Activated CD4-positive, alpha-beta T cell treated with anti-CD3 and anti-CD28 coated beads, Interleukin-2, Interleukin-4, amounts not matched to agents 100 ng/mL and 50 ng/mL, durations not matched to agents 16 hours and 8 hours (primary cell): Measurements from ENCODE around the gene MAGI1.
"Not testable (repeated sequence)": the region's sequence is repeated elsewhere in the genome, so short reads cannot be mapped to it uniquely, and the experiment has no call there.

Experiments
- DNase-seq: peaks from one replicate; pipeline ENCODE4 v3.0.0-alpha.2; 2020; ENCODE audit warnings: low spot score

Gene MAGI1

GRCh38 chr3:65873028-65873427 lies 165.7 kb downstream of the MAGI1 start:
- no peak for DNase-seq

- DNase-seq: no peak
Observed at GRCh38 chr3:65871305-65872141, 167.2 kb downstream of the MAGI1 start.

- no peak for DNase-seq
Observed at GRCh38 chr3:65869798-65870197, 168.9 kb downstream of the MAGI1 start.

- DNase-seq: no peak
Observed at GRCh38 chr3:65867463-65868210, 171.1 kb downstream of the MAGI1 start.

- DNase-seq: no peak
Observed at GRCh38 chr3:65864357-65864904, 174.3 kb downstream of the MAGI1 start.

GRCh38 chr3:65861718-65862117 lies 177.0 kb downstream of the MAGI1 start:
- no peak for DNase-seq

- DNase-seq: not testable (repeated sequence)
Observed at GRCh38 chr3:65859612-65860011, 179.1 kb downstream of the MAGI1 start.

GRCh38 chr3:65858749-65859148 lies 180.0 kb downstream of the MAGI1 start:
- no peak for DNase-seq

GRCh38 chr3:65857327-65857726 lies 181.4 kb downstream of the MAGI1 start:
- DNase-seq: no peak

GRCh38 chr3:65856907-65857306 lies 181.8 kb downstream of the MAGI1 start:
- DNase-seq: no peak

- no peak for DNase-seq
Observed at GRCh38 chr3:65855370-65856100, 183.2 kb downstream of the MAGI1 start.

- no peak for DNase-seq
Observed at GRCh38 chr3:65854606-65855304, 184.0 kb downstream of the MAGI1 start.

- DNase-seq: no peak
Observed at GRCh38 chr3:65851827-65852226, 186.9 kb downstream of the MAGI1 start.

GRCh38 chr3:65850261-65850660 lies 188.5 kb downstream of the MAGI1 start:
- no peak for DNase-seq

- no peak for DNase-seq
Observed at GRCh38 chr3:65848024-65848423, 190.7 kb downstream of the MAGI1 start.

GRCh38 chr3:65846936-65847335 lies 191.8 kb downstream of the MAGI1 start:
- DNase-seq: no peak

GRCh38 chr3:65844370-65844769 lies 194.3 kb downstream of the MAGI1 start:
- DNase-seq: no peak

GRCh38 chr3:65843732-65844131 lies 195.0 kb downstream of the MAGI1 start:
- no peak for DNase-seq

GRCh38 chr3:65837604-65838003 lies 201.1 kb downstream of the MAGI1 start:
- DNase-seq: no peak

GRCh38 chr3:65836047-65836446 lies 202.7 kb downstream of the MAGI1 start:
- no peak for DNase-seq

- no peak for DNase-seq
Observed at GRCh38 chr3:65833761-65834505, 204.8 kb downstream of the MAGI1 start.
